ENCODE results near the gene NBDY. TPM values are rescaled to one million over a fixed set of nuclear protein-coding genes. Genes with fewer than 3 reads are reported as not detected.
"Not testable (repeated sequence)": the region's sequence is repeated elsewhere in the genome, so short reads cannot be mapped to it uniquely, and the experiment has no call there.

The NBDY gene, protein sequence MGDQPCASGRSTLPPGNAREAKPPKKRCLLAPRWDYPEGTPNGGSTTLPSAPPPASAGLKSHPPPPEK
- total RNA-seq = 3.3 TPM

DNA sequence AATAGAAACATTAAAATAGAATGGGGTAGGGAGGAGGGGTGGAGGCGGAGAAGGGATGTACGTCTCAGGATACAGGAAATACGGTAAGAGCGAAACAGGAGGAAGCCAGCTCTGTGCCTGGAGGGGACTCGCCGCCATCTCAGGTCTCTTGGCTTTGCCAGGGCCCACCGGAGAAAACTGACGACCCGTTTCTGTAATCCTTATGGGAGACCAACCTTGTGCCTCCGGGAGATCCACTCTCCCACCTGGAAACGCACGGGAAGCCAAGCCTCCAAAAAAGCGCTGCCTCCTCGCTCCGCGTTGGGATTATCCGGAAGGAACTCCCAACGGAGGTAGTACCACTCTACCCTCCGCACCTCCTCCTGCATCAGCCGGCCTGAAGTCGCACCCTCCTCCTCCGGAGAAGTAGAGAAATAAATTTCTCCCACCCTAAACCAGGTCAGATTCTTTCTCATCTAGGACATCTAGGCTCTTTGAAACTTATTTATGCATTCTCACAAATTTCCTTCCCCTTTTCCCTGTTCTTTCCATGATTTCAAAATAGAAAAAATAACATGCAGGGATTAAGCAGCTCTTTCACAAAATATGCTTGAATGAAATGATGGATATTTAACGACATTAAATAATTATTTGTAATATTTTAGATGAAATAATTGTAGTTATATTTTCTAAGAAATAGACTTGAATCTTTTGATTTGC lies at the start of gene NBDY:
NBDY (plus strand) TSS at position 92 of the 699 bp plus-strand sequence; CDS start at position 203, 111 bp downstream.
- DNase-seq = peak; percentile 73

GRCh38 chrX:56704530-56704929 lies 24.5 kb upstream of the NBDY start:
- not testable (repeated sequence) for DNase-seq

DNA sequence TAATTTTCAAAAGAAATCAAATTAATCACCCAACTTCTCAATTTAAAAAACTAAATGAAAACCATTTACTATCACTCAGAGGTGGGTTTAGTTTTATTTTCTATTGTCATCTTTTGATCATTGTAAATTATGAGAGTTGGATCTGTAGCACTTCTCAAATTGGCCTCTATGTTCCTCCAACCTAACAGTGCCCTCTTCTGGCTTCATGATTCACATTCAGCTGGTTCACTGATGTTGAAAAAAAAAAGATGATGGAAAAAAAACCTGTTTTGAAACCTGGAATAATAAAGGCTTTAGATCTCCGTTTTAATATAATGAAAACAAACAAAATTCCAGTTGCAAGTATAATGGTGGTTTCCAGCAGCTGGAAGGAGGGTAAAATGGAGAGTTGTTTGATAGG lies 2.4 kb upstream of the NBDY start:
- DNase-seq = peak; percentile 61

DNA sequence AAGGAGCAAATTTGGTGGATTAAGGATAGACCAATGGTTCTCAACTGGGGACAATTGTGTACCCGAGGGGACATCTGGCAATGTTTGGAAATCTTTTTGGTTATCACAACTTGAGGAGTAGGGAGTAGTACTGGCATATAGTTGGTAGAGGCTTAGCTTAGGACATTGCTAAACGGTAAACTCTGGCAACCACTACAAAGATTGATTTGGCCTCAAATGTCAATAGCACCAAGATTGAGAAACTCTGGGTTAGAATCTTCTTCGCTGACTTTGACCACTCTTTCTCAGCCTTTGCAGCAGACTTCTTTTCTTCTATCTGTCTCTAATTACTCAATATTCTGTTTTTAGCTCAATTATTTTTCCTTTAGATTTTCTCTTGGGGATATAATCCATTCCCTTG lies 1.5 kb upstream of the NBDY start:
- no peak for DNase-seq

DNA sequence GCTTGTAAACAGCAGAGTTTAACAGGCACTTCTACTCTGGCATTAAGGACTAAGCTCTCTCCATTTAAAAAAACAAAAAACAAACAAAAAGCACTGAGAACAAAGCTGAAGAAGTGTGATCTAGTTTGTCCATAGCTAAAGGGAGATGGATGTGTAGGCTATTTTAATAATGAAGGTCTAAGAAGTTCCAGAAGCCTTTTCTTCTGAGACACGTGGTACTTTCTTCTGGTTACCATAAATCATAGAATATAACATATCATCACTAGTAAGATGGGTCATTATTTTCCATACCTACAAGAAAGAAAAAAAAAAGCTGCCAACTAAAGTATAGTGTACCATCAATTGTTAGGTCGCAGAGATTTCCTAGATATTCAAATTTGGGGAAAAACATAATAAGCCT lies 722 bp upstream of the NBDY start:
- DNase-seq = peak; percentile 26

DNA sequence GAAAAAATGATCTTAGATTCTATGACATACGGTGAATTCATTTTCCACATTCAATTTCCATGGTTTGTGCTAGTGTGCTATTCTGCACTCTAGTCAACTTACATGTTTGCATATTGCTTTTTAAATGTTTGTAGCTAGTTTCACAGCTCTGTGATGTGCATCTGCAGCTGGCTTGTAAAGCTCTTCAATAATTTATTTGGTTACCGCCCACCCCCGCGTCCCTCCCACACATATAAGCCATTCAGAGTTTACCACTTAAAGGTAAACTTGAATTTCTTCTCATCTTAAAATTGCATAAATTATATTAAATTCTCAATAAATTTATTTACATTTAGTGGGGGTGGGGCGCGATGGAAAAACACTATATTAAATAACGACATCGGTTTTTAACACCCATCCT lies 291 bp upstream of the NBDY start:
- DNase-seq = peak; percentile 55

DNA sequence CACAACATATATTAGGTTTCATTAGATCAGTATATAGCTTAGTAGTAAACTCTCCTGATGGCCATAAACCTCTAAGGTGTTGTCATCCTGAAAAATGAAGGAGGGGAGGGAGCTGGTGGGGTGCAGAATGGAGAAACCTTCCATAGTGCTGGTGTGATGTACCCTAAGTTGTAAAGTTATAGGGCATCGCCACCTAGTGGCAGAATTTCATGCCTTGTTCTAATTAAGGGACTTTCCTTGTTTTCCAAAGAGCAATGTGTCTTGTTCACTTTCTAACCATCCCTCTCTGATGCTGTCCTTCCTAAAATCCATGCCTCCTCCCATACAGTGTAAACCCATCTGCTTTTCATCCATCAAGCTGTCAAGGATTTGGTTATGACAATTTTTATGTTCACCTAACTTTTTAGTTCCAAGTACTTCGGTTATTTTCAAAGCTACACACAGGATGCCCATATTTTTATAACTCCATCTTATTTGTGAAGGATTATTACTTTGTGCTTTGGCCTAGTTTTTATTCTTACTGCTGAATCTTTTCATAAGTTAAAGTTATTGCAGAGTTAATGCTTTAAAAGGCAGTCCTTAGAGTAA lies 4.5 kb downstream of the NBDY start:
- DNase-seq = peak; percentile 66

DNA sequence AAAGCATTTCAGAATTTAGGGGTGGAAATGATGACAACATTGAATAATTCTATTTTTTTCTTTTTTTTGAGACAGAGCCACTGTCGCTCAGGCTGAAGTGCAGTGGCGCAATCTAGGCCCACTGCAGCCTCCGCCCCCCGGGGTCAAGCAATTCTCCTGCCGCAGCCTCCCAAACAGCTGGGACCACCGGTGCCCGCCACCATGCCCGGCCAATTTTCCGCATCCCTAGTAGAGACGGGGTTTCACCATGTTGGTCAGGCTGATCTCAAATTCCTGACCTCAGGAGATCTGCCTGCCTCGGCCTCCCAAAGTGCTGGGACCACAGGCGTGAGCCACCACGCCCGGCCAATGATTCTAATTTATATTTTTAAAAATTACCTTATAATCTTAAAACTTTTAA lies 7.2 kb downstream of the NBDY start:
- no peak for DNase-seq

DNA sequence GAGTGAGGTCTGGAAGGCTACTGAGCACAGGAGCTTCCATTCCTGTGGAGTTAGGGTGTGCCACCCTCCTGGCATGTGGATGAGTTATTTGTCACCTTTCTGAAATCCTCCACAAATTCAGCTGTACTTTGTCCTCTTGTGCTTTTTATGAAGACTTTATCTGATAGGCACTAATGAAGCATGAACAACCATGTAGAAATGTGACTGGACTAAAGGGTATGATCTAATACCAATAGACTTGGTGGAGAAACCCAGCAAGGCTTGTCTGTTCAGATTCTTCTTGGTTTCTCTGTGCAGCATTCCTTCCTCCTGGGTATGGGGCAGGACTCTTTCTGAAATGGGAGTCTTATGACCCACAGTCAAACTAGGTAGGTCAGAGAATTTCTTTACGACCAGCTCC lies 9.6 kb downstream of the NBDY start:
- no peak for DNase-seq

GRCh38 chrX:56744996-56745395 lies 16.0 kb downstream of the NBDY start:
- DNase-seq = no peak

GRCh38 chrX:56746996-56747395 lies 18.0 kb downstream of the NBDY start:
- no peak for DNase-seq

GRCh38 chrX:56751071-56751470 lies 22.0 kb downstream of the NBDY start:
- DNase-seq = no peak

GRCh38 chrX:56757327-56757726 lies 28.3 kb downstream of the NBDY start:
- DNase-seq = no peak

DNA sequence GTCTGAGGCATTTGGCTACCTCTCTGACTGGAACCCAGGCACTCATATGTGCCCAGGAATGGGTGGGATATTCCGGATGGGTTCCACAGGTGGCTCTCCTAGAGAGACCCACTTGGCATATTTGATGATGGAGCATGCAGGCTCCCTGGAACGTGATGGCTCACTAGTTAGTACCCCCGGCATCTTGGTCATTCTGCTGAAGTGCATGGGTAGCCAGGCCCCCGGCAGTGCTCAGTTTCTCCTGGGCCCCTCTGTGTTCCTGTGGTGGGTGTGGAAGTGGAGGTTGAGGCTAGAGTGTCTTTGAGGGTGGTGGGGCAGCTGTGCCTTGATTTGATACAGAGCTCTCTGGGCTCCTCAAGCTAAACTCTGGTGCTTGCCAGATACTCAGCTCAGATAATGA lies 29.4 kb downstream of the NBDY start:
- no peak for DNase-seq

- no peak for DNase-seq
Observed at GRCh38 chrX:56759736-56760409, 30.8 kb downstream of the NBDY start.

- DNase-seq = not testable (repeated sequence)
Observed at GRCh38 chrX:56760410-56761124, 31.5 kb downstream of the NBDY start.

DNA sequence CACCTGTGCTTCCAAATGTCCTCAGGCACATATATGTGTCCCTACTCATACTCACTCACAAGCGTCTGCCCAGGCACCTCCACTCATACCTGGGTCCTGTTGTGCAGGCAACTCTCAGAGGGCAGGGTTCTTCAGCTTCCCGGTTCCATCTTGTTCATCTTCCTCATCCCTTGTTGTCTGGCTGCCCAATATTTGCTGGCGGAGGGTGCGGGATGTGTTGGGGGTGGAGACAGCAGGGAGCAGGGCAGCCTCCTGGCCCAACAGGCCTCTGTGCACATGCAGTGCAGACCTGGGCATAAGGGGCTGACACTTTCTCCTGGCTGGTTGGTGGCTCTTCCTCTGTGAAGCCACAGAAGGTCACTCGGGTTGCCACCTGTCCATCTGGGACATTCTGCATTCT lies 32.1 kb downstream of the NBDY start:
- DNase-seq = no peak

- no peak for DNase-seq
Observed at GRCh38 chrX:56762220-56762619, 33.2 kb downstream of the NBDY start.

- DNase-seq = no peak
Observed at GRCh38 chrX:56762707-56763555, 33.9 kb downstream of the NBDY start.

GRCh38 chrX:56763556-56764152 lies 34.6 kb downstream of the NBDY start:
- DNase-seq = no peak

Measured in tongue (tissue), 2 donors.